Endothelial cell of umbilical vein (primary cell): ENCODE results near the gene CUX1. TPM values are rescaled to one million over a fixed set of nuclear protein-coding genes. Genes with fewer than 3 reads are reported as not detected.

Experiments
- BruUV-seq: library from RNA; stranded (reverse); fragments of 400-500 nt; replicated peaks from 2 replicates; lab custom pipeline; 2021; lab: Mats Ljungman, UMichigan
- CTCF ChIA-PET: fragments of 300-600, 350-600 bp; sonication (Branson Sonifier 250); formaldehyde crosslinking; loops from one replicate; lab custom pipeline; 2021; ENCODE audit warnings: antibody characterized with exemption, inconsistent platforms; lab: Charles Lee
- POLR2A ChIA-PET: fragments of 300-600, 350-600 bp; sonication (Branson Sonifier 250); formaldehyde crosslinking; loops from one replicate; lab custom pipeline; 2021; ENCODE audit warnings: antibody characterized with exemption, inconsistent platforms; lab: Charles Lee
- DNase-seq: peaks from one replicate; pipeline ENCODE4 v3.0.0-alpha.2; 2011; ENCODE audit warnings: low read depth, low spot score
- FAIRE-seq: peaks from 2 replicates; lab custom pipeline; 2011; peaks lifted over from hg19 to GRCh38; lab: Jason Lieb, UNC
- H2AFZ ChIP-seq: 2 replicates; pipeline ENCODE4 v1.6.0; 2012; ENCODE audit warnings: low read depth, low read length, control low read depth, inconsistent platforms
- H3K27ac ChIP-seq: 2 replicates; pipeline ENCODE4 v1.5.1; 2011; ENCODE audit warnings: low read depth, mild to moderate bottlenecking, control low read depth, low read length, moderate library complexity; ENCODE audit not compliant: insufficient read depth
- H3K27me3 ChIP-seq, 2 experiments: 2 replicates each; pipeline versions ENCODE4 v1.6.0 to v1.6.1; 2011; ENCODE audit warnings: low read length in 2 of 2, mixed read lengths in 1 of 2; ENCODE audit not compliant: control insufficient read depth in 2 of 2, insufficient read depth in 2 of 2
- H3K36me3 ChIP-seq, 2 experiments: 2 replicates in 1 of 2; 3 replicates in 1 of 2; pipeline ENCODE4 v1.5.1; 2011; ENCODE audit warnings: low read length in 2 of 2, mild to moderate bottlenecking in 1 of 2, moderate library complexity in 1 of 2; ENCODE audit not compliant: control insufficient read depth in 2 of 2, insufficient read depth in 2 of 2; ENCODE audit errors: extremely low read depth in 1 of 2
- H3K4me1 ChIP-seq: 3 replicates; pipeline ENCODE4 v1.5.1; 2011; ENCODE audit warnings: mild to moderate bottlenecking, low read length; ENCODE audit not compliant: control insufficient read depth, insufficient read depth; ENCODE audit errors: extremely low read depth
- H3K4me2 ChIP-seq: 2 replicates; pipeline ENCODE4 v1.6.1; 2011; ENCODE audit warnings: low read length, control low read depth, mixed read lengths; ENCODE audit not compliant: insufficient read depth
- H3K4me3 ChIP-seq, 3 experiments: fragments of 200-600 bp in 1 of 3; sonication (generic), shearing (Covaris generic) in 1 of 3; replicated peaks in 1 of 3; 2 replicates each; pipeline ENCODE4 v1.5.1; 2011 to 2016; ENCODE audit warnings: control low read depth in 3 of 3, low read length in 3 of 3, mild to moderate bottlenecking in 2 of 3, inconsistent platforms in 1 of 3, low read depth in 1 of 3, moderate library complexity in 1 of 3; ENCODE audit not compliant: insufficient read depth in 1 of 3
- H3K79me2 ChIP-seq: 2 replicates; pipeline ENCODE4 v1.6.0; 2012; ENCODE audit warnings: low read length, inconsistent platforms; ENCODE audit not compliant: control insufficient read depth, insufficient read depth
- H3K9ac ChIP-seq: replicated peaks from 2 replicates; pipeline ENCODE3; 2011; ENCODE audit warnings: low read length, control low read depth; ENCODE audit not compliant: insufficient read depth; ENCODE audit errors: extremely low read depth
- H3K9me1 ChIP-seq: replicated peaks from 3 replicates; pipeline ENCODE4 v1.6.0; 2011; ENCODE audit warnings: mild to moderate bottlenecking, low read length; ENCODE audit not compliant: control insufficient read depth, insufficient read depth; ENCODE audit errors: extremely low read depth
- H3K9me3 ChIP-seq: replicated peaks from 2 replicates; pipeline ENCODE4 v1.5.1; 2012; ENCODE audit warnings: low read length, inconsistent platforms; ENCODE audit not compliant: control insufficient read depth, insufficient read depth
- H4K20me1 ChIP-seq: replicated peaks from 2 replicates; pipeline ENCODE3; 2011; ENCODE audit warnings: mild to moderate bottlenecking, low read length; ENCODE audit not compliant: control insufficient read depth, insufficient read depth; ENCODE audit errors: extremely low read depth
- EZH2 ChIP-seq: IDR thresholded peaks from 2 replicates; pipeline ENCODE4 v1.6.1; 2012; ENCODE audit warnings: borderline replicate concordance, low read depth, mild to moderate bottlenecking, moderate library complexity, low read length, inconsistent platforms; ENCODE audit not compliant: severe bottlenecking
- FOS ChIP-seq: IDR thresholded peaks from 2 replicates; pipeline ENCODE4 v1.6.1; 2011; ENCODE audit warnings: mild to moderate bottlenecking, low read length, moderate library complexity, borderline replicate concordance; ENCODE audit not compliant: insufficient read depth
- GATA2 ChIP-seq: IDR thresholded peaks from 2 replicates; pipeline ENCODE4 v1.7.0; 2011; ENCODE audit warnings: low read depth, mild to moderate bottlenecking, moderate library complexity, mixed read lengths, low read length; ENCODE audit not compliant: insufficient read length, insufficient read depth
- JUN ChIP-seq: IDR thresholded peaks from 2 replicates; pipeline ENCODE4 v1.6.1; 2011; ENCODE audit warnings: borderline replicate concordance, low read depth; ENCODE audit not compliant: insufficient read length, insufficient read depth
- MYC ChIP-seq: IDR thresholded peaks from one replicate; pipeline ENCODE4 v1.6.1; 2011; ENCODE audit warnings: mild to moderate bottlenecking, low read depth, low read length
- POLR2A ChIP-seq: IDR thresholded peaks from 2 replicates; pipeline ENCODE4 v1.6.1; 2012; ENCODE audit warnings: low read depth, mild to moderate bottlenecking, control low read depth, low read length
- POLR2AphosphoS5 ChIP-seq: IDR thresholded peaks from 2 replicates; pipeline ENCODE4 v1.6.1; 2012; ENCODE audit warnings: low read depth, mild to moderate bottlenecking, control low read depth, low read length, moderate library complexity; ENCODE audit not compliant: insufficient read depth
- dilution Hi-C: fragments of 300-500 bp; cut with MboI; formaldehyde crosslinking; loops from one replicate; pipeline ENCODE4 v1.15.0; 2019; ENCODE audit warnings: low sequenced_read_pairs; ENCODE audit not compliant: extremely low pct_ligation_motif_present
- intact Hi-C: fragments of 100-400 bp; cut with micrococcal nuclease; formaldehyde crosslinking; loops from one replicate; pipeline ENCODE4 v1.10.0; 2022
- polyA plus RNA-seq, 4 experiments: library from polyadenylated mRNA; depleted of rRNA in 3 of 4; stranded (reverse) in 3 of 4; unstranded in 1 of 4; fragments of >200 nt; gene quantifications; 2 replicates each; pipeline versions ENCODE4 v1.2.1 to v1.2.3, GENCODE V29; 2011 to 2012; ENCODE audit warnings: missing spikeins in 1 of 4
- total RNA-seq: library from RNA; stranded (reverse); gene quantifications from 2 replicates; pipeline ENCODE4 v1.2.3, GENCODE V29; 2021
- TF ChIP-seq, protein P1 (sequence below): IDR thresholded peaks from 2 replicates; pipeline ENCODE4 v1.6.1; 2011; ENCODE audit not compliant: insufficient read depth, insufficient read length
- TF ChIP-seq, protein P2 (sequence below), 2 donors: IDR thresholded peaks; 1 replicate in 1 of 2; 2 replicates in 1 of 2; pipeline ENCODE4 v1.5.1; 2011; ENCODE audit warnings: low read length in 2 of 2, mild to moderate bottlenecking in 2 of 2, moderate library complexity in 2 of 2, control low read depth in 1 of 2, inconsistent platforms in 1 of 2, low read depth in 1 of 2; ENCODE audit not compliant: insufficient read depth in 1 of 2; ENCODE audit errors: extremely low read depth in 1 of 2

Gene CUX1
- total and polyA plus RNA-seq, 2 donors (not counting 3 experiments of a cell fraction or from before 2014, with no cell fraction given): 13.8 to 49.8 TPM

DNA sequence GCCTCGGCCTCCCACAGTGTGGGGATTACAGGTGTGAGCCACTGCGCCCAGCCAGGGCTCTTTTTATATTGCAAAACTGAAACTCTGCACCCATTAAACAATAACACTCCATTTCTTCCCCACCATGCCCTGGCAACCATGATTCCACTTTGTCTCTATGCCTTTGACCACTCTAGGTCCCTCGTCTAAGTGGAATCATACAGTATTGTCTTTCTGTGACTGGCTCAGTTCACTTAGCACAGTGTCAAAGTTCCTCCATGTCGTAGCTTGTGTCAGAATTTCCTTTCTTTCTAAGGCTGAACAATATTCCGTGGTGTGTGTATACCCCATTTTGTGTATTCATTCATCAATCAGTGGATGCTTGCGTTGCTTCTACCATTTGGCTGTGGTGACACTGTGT is 46.2 kb downstream of the CUX1 start:
- no peak overlapping the region for H3K27ac ChIP-seq
- peaks cover 8% of the 10 kb centered on the region for H3K4me1 ChIP-seq
- H3K4me2 ChIP-seq: no peak overlapping the region
- H3K79me2 ChIP-seq: peaks cover 14% of the 10 kb centered on the region
- no peak overlapping the region for H2AFZ ChIP-seq
- intact Hi-C loops (no loop called here), dilution Hi-C loops (no loop called here)
- H3K9me3 ChIP-seq: no peaks in the 10 kb centered on the region
- H3K36me3 ChIP-seq: no peaks in the 10 kb centered on the region
- FAIRE-seq: no peak
- TF ChIP-seq, protein P1, sequence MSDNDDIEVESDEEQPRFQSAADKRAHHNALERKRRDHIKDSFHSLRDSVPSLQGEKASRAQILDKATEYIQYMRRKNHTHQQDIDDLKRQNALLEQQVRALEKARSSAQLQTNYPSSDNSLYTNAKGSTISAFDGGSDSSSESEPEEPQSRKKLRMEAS: no peak
- TF ChIP-seq JUN: no peak
- no peaks in the 10 kb centered on the region for H3K27me3 ChIP-seq
- BruUV-seq: no TSS peak
- no peak for DNase-seq
- no peak overlapping the region for H3K9ac ChIP-seq
- ChIA-PET CTCF (no interaction called here), POLR2A (no interaction called here)
- no peaks in the 10 kb centered on the region for H4K20me1 ChIP-seq
- H3K4me3 ChIP-seq: no peak overlapping the region
- H3K9me1 ChIP-seq: no peaks in the 10 kb centered on the region

DNA sequence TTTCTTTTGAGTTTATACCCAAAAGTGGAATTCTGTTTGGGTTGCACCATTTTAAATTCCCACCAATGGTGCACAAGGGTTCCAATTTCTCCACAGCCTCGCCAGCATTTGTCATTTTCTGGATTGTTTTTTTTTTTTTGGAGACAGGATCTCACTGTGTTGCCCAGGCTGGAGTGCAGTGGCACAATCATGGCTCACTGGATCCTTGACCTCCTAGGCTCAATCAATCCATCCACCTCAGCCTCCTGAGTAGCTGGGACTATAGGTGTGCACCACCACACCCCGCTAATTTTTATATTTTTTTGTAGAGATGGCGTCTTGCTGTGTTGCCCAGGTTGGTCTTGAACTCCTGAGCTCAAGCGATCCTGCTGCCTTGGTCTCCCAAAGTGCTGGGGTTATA is 46.6 kb downstream of the CUX1 start:
- Histone ChIP-seq H3K27ac (no peak overlapping the region), H3K4me1 (peaks cover 7% of the 10 kb centered on the region), H3K4me2 (no peak overlapping the region), H3K79me2 (peaks cover 14% of the 10 kb centered on the region), H3K4me3 (no peak overlapping the region), H3K36me3 (no peaks in the 10 kb centered on the region), H3K9me1 (no peaks in the 10 kb centered on the region), H3K9me3 (no peaks in the 10 kb centered on the region), H3K27me3 (no peaks in the 10 kb centered on the region), H4K20me1 (no peaks in the 10 kb centered on the region), H3K9ac (no peak overlapping the region), H2AFZ (no peak overlapping the region)
- TF ChIP-seq MYC: no peak
- no peak for TF ChIP-seq POLR2A
- TF ChIP-seq, protein P2, sequence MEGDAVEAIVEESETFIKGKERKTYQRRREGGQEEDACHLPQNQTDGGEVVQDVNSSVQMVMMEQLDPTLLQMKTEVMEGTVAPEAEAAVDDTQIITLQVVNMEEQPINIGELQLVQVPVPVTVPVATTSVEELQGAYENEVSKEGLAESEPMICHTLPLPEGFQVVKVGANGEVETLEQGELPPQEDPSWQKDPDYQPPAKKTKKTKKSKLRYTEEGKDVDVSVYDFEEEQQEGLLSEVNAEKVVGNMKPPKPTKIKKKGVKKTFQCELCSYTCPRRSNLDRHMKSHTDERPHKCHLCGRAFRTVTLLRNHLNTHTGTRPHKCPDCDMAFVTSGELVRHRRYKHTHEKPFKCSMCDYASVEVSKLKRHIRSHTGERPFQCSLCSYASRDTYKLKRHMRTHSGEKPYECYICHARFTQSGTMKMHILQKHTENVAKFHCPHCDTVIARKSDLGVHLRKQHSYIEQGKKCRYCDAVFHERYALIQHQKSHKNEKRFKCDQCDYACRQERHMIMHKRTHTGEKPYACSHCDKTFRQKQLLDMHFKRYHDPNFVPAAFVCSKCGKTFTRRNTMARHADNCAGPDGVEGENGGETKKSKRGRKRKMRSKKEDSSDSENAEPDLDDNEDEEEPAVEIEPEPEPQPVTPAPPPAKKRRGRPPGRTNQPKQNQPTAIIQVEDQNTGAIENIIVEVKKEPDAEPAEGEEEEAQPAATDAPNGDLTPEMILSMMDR (IDR thresholded peaks at IDR 0.05; ENCODE audit: extremely low read depth in 1 of 2, insufficient read depth in 1 of 2, low read depth in 1 of 2, low read length in 2 of 2): no peak
- no peak for TF ChIP-seq FOS
- no peak for TF ChIP-seq EZH2
- no peak for TF ChIP-seq JUN
- TF ChIP-seq, protein P1: no peak
- no peak for TF ChIP-seq POLR2AphosphoS5
- no peak for TF ChIP-seq GATA2
- BruUV-seq: no TSS peak
- no peak for DNase-seq
- ChIA-PET CTCF (no interaction called here), POLR2A (no interaction called here)
- FAIRE-seq: no peak
- intact Hi-C loops (no loop called here), dilution Hi-C loops (no loop called here)
